ENCODE data around the gene TMBIM1.

TMBIM1 gene

GRCh38 chr2:218325566-218326160 lies 33.4 kb upstream of the TMBIM1 start:
- POLR2A ChIA-PET (ENCODE audit: low non-redundant PET) = no interaction called here
- no peak for DNase-seq (ENCODE audit: low spot score)
- TF ChIP-seq CTCF (conservative IDR thresholded peaks at IDR 0.05; ENCODE audit: low read depth) = no peak
- H3K27ac ChIP-seq = no peak overlapping the region
- CTCF ChIA-PET = no interaction called here

DNA sequence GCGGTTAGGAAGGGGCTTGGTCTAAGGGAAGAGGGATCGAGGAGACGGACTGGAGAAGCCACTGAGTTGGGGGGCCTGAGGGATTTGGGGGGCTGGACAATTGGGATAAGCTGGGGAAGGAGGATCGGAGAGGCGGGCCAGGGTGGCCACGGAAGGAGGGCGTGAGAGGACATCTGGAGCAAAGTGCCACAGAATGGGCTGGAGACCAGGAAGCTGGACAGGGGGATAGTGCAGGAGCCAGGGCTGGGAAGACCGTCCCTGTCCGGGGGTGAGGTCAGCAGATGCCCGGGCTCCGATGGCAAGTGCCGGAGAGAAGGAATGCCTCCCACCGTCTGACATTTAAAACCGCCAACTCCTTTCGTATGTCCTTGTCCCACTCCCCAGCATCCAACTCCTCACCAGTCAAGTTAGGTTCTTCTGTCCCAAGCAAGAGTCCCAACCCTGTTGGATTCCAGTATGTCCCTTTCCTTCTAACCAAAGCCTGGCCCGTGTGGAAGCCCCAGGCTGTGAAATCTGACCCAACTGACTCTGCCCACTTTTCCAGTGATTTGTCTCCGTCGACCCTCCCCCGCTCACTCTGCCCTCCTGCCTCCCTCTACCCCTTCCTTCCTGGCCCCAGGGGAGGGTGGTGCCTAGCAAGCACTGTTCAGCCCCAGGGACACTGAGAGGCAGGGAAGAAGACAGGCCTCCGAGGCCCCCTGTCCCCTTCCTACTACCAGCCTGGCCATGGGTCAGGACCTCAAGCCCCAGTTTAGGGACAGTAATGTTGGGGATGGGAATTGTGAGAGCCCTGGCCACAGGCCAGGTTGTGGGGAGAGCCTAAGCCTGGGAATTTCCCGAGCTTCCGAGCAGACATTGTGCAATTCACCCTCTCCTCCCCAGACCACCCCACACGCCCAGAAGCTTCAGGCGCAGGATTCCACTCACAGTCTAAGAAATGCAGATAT lies 31.5 kb upstream of the TMBIM1 start:
- ChIA-PET CTCF (interaction anchor here (0.6 kb wide), 1 partner anchor 22 kb away, joined by 3 read pairs; no protein-coding TSS in a partner anchor), POLR2A (ENCODE audit: low non-redundant PET) (no interaction called here)
- H3K27ac ChIP-seq = peak overlapping the region; percentile 81
- TF ChIP-seq CTCF (conservative IDR thresholded peaks at IDR 0.05; ENCODE audit: low read depth) = no peak
- DNase-seq (ENCODE audit: low spot score) = peak; percentile 42

- peak; percentile 82 for DNase-seq (ENCODE audit: low spot score)
- no peak for TF ChIP-seq CTCF (conservative IDR thresholded peaks at IDR 0.05; ENCODE audit: low read depth)
- H3K27ac ChIP-seq = peak overlapping the region; percentile 81
- CTCF ChIA-PET = interaction anchor here (0.6 to 1.7 kb wide), 4 partner anchors 21 to 68 kb away, joined by 3 to 5 read pairs (median 4); partner anchors contain the start of gene CATIP
- POLR2A ChIA-PET (ENCODE audit: low non-redundant PET) = interaction anchor here (0.5 to 0.6 kb wide), 2 partner anchors 8 to 519 kb away, joined by 3 read pairs; no protein-coding TSS in a partner anchor
Observed at GRCh38 chr2:218322768-218323525, 30.6 kb upstream of the TMBIM1 start.

DNA sequence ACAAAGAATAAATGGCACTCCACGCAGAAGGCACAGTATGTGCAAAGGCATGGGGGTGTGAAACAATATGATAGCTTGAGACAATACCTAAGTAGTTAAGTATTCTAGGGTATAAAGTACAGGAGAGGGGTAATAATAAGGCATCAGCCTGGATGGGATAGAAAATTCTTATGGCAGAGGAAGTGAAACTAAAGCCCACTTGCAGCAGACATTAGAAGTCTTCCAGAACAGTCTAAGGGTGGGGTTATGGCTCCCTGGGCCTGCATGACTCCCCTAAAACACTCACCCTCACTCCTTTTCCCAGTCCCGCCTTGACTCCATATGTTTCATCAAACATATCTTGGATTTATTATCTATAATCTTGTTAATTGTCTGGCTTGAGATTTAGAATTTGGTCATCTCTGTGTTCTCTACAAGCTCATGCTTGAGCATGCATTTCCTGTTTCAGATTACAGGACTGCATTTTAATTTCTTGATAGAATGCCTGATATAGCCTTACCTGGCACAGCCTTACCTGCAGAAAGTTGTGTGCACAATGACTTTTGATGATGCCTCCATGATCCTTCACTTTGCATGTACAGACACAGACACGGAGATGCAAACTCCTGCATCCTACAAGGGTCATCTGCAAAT lies 28.5 kb upstream of the TMBIM1 start:
- no peak overlapping the region for H3K27ac ChIP-seq
- POLR2A ChIA-PET (ENCODE audit: low non-redundant PET) = no interaction called here
- CTCF ChIA-PET = interaction anchor here (1.0 kb wide), 1 partner anchor 13 kb away, joined by 3 read pairs; no protein-coding TSS in a partner anchor
- DNase-seq (ENCODE audit: low spot score) = no peak
- no peak for TF ChIP-seq CTCF (conservative IDR thresholded peaks at IDR 0.05; ENCODE audit: low read depth)

DNA sequence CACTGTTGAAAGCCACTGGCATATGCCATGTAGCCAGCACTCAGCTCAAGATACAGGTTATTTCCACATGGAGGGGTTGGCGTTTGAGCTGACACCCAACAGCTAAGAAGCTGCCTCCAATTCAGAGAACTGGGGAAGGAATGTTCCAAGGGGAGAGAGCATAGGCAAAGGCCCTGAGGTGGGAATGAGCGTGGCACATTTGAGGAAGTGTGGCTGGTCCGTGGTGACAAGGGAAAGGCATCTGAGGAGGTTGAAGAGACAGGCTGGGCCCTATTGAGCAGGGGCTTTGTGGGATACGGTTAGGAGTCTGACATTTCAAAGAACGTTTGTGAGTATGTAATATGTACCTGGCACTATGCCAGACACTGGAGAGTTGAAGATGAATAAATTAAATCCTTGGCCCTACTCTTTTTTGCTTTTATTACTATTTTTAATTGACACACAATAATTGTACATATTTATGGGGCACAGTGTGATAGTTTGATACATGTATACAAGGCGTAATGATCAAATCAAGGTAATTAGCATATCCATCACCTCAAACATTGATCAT lies 27.6 kb upstream of the TMBIM1 start:
- TF ChIP-seq CTCF (conservative IDR thresholded peaks at IDR 0.05; ENCODE audit: low read depth) = no peak
- no peak overlapping the region for H3K27ac ChIP-seq
- POLR2A ChIA-PET (ENCODE audit: low non-redundant PET) = no interaction called here
- no peak for DNase-seq (ENCODE audit: low spot score)
- CTCF ChIA-PET = interaction anchor here (1.0 kb wide), 1 partner anchor 13 kb away, joined by 3 read pairs; no protein-coding TSS in a partner anchor

Data from RWPE1 (cell line).